NB4 (cell line): ENCODE measurements around the gene P2RY12.

Experiments
- DNase-seq: peaks from one replicate; pipeline ENCODE4 v3.0.0; 2010; ENCODE audit warnings: low read depth
- H3K4me3 ChIP-seq: one replicate; pipeline ENCODE4 v1.5.1; 2011; ENCODE audit warnings: mild to moderate bottlenecking, low read depth, low read length, moderate library complexity
- CTCF ChIP-seq: IDR thresholded peaks from one replicate; pipeline ENCODE4 v1.5.1; 2012; ENCODE audit warnings: low read depth, low read length
- MYC ChIP-seq: IDR thresholded peaks from 2 replicates; pipeline ENCODE4 v1.6.1; 2011; ENCODE audit warnings: low read depth, low read length
- POLR2A ChIP-seq: IDR thresholded peaks from 2 replicates; pipeline ENCODE4 v1.6.1; 2011; ENCODE audit warnings: mild to moderate bottlenecking; ENCODE audit not compliant: insufficient read length; ENCODE audit errors: extremely low read depth
- TF ChIP-seq, protein P1 (sequence below): IDR thresholded peaks from 2 replicates; pipeline ENCODE4 v1.6.1; 2011; ENCODE audit warnings: low read depth, low read length

P2RY12 gene

GRCh38 chr3:151387842-151388241 lies 3.3 kb upstream of the P2RY12 start:
- DNase-seq = no peak
- TF ChIP-seq CTCF (no peak), MYC (no peak), POLR2A (no peak)
- TF ChIP-seq, protein P1, sequence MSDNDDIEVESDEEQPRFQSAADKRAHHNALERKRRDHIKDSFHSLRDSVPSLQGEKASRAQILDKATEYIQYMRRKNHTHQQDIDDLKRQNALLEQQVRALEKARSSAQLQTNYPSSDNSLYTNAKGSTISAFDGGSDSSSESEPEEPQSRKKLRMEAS = no peak
- no peak overlapping the region for H3K4me3 ChIP-seq

- no peak for DNase-seq
- no peak overlapping the region for H3K4me3 ChIP-seq
Measured at GRCh38 chr3:151387432-151387831, 2.9 kb upstream of the P2RY12 start.

GRCh38 chr3:151386056-151386455 lies 1.5 kb upstream of the P2RY12 start:
- DNase-seq = no peak
- no peak overlapping the region for H3K4me3 ChIP-seq
- TF ChIP-seq MYC (no peak), POLR2A (no peak), CTCF (no peak)
- TF ChIP-seq, protein P1 = no peak

More at GRCh38 chr3:151387432-151387831, 2.9 kb upstream of the P2RY12 start:
- TF ChIP-seq CTCF = no peak
- no peak for TF ChIP-seq POLR2A
- no peak for TF ChIP-seq MYC
- TF ChIP-seq, protein P1 = no peak

DNA sequence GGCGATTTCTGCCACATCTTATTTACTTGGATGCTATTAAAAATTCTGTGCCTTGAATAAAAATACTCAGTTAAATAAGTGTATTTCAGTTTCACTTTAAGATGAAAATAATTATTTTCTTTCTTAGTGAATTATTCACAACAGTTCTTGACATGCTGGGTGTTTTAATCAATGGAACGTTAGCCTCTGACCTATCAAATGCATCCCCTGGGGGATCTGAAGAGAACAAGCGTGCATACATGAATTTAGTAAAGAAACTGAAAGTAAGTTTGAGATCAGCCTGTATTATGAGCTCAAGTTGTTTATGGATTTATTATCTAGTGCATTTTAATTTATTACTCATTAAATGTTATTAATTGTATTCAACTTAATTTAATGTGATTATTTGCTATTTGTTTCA lies 597 bp downstream of the P2RY12 start:
- H3K4me3 ChIP-seq = no peak overlapping the region
- no peak for DNase-seq
- no peak for TF ChIP-seq MYC
- TF ChIP-seq CTCF = no peak
- TF ChIP-seq POLR2A = no peak
- TF ChIP-seq, protein P1 = no peak

DNA sequence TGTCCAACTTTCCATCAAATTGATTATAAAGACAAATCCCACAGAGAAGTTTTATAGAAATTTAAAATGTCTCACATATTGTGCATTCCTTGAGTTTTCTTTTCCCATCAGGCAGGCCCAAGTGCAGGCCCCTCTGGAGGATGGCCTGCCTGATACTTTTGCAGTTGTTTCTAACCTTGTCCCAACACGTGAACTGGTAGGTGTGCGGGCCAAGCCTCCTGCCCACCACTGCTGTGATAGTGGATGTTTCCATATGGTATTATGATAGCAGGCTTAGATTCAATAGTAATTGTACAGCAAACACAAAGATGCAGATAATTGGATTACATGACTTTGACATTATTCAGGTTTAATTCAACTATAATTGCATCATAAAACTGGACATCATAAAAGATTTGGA lies 1.4 kb downstream of the P2RY12 start:
- H3K4me3 ChIP-seq = no peak overlapping the region
- TF ChIP-seq CTCF (no peak), MYC (no peak), POLR2A (no peak)
- TF ChIP-seq, protein P1 = no peak
- no peak for DNase-seq

DNA sequence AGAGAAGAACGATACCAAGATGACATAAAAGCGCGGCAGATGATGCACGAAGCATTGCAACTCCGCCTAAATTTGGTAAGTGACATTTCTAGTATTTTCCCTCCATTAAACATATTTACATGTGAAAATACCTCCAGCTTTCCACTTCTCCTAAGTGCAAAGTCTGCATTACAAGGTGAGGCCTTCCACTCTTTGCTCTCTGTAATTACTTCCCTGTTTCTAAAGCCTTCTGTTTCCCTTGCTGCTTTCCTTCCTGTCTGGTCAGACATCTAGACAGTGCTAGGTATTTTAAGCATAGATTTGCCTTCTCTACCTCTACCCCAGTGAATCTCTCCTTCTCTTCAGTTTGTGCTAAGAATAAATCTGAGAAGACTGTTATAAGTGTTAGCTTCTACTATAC lies 1.9 kb downstream of the P2RY12 start:
- DNase-seq = peak; percentile 9
- no peak for TF ChIP-seq POLR2A
- TF ChIP-seq, protein P1 = no peak
- no peak for TF ChIP-seq CTCF
- no peak for TF ChIP-seq MYC
- H3K4me3 ChIP-seq = no peak overlapping the region
